ENCODE measurements around the gene GCK.
A peak's percentile ranks its signal among the peaks of the same experiment; 100 is the strongest.

GCK gene

GRCh38 chr7:44107116-44107960, 81.9 kb downstream of the GCK start:
- no peak for TF ChIP-seq YY1 (IDR thresholded peaks at IDR 0.05; ENCODE audit: low read depth)
- no peak for TF ChIP-seq USF1 (IDR thresholded peaks at IDR 0.05)
- no peak for TF ChIP-seq TCF12 (IDR thresholded peaks at IDR 0.05; ENCODE audit: low read depth)
- TF ChIP-seq EGR1 (IDR thresholded peaks at IDR 0.05), result no peak
- no peak for TF ChIP-seq ZBTB7A (IDR thresholded peaks at IDR 0.05; ENCODE audit: low read depth)
- TF ChIP-seq FOXM1 (IDR thresholded peaks at IDR 0.05; ENCODE audit: borderline replicate concordance, low read depth), result no peak
- no peak for TF ChIP-seq EP300 (IDR thresholded peaks at IDR 0.05; ENCODE audit: borderline replicate concordance)
- no peak for TF ChIP-seq CREB1 (IDR thresholded peaks at IDR 0.05; ENCODE audit: low read depth)
- no peak for TF ChIP-seq TEAD4 (IDR thresholded peaks at IDR 0.05)
- TF ChIP-seq REST (IDR thresholded peaks at IDR 0.05; ENCODE audit: low read depth), result no peak
- no peak for TF ChIP-seq MAX (IDR thresholded peaks at IDR 0.05)

- TF ChIP-seq FOXM1 (IDR thresholded peaks at IDR 0.05; ENCODE audit: borderline replicate concordance, low read depth) (no peak), EGR1 (IDR thresholded peaks at IDR 0.05) (no peak), NFIC (IDR thresholded peaks at IDR 0.05) (no peak), TEAD4 (IDR thresholded peaks at IDR 0.05) (no peak), TCF12 (IDR thresholded peaks at IDR 0.05; ENCODE audit: low read depth) (no peak), ZBTB7A (IDR thresholded peaks at IDR 0.05; ENCODE audit: low read depth) (no peak), CREB1 (IDR thresholded peaks at IDR 0.05; ENCODE audit: low read depth) (no peak), TAF1 (IDR thresholded peaks at IDR 0.05; ENCODE audit: low read depth) (no peak), REST (IDR thresholded peaks at IDR 0.05; ENCODE audit: low read depth) (no peak)
Measured at GRCh38 chr7:44106311-44107065, 82.8 kb downstream of the GCK start.

GRCh38 chr7:44105832-44106231, 83.4 kb downstream of the GCK start:
- TF ChIP-seq NFIC (IDR thresholded peaks at IDR 0.05) (no peak), USF1 (IDR thresholded peaks at IDR 0.05) (no peak), YY1 (IDR thresholded peaks at IDR 0.05; ENCODE audit: low read depth) (no peak)

GRCh38 chr7:44104860-44105771, 84.1 kb downstream of the GCK start:
- TF ChIP-seq NFIC (IDR thresholded peaks at IDR 0.05) (no peak), CREB1 (IDR thresholded peaks at IDR 0.05; ENCODE audit: low read depth) (no peak), CEBPB (IDR thresholded peaks at IDR 0.05) (peak; percentile 63)

GRCh38 chr7:44103923-44104859, 85.0 kb downstream of the GCK start, which contains the start of gene AEBP1:
Gene AEBP1 (plus strand): TSS chr7:44104345. CDS start chr7:44104666, 321 bp downstream.
- peak; percentile 53; the same call in 1 of the 2 replicates for TF ChIP-seq ZBTB7A (IDR thresholded peaks at IDR 0.05; ENCODE audit: low read depth)
- TF ChIP-seq EGR1 (IDR thresholded peaks at IDR 0.05), result no peak
